Cardiac fibroblast (primary cell): ENCODE measurements around the gene TSPAN3.

Source experiments
- DNase-seq, 2 donors: peaks; one replicate each; pipeline versions ENCODE4 v3.0.0 to v3.0.0-alpha.2; 2010; ENCODE audit warnings: low read depth in 2 of 2
- H3K4me3 ChIP-seq, 2 donors: replicated peaks in 1 of 2; 1 replicate in 1 of 2; 2 replicates in 1 of 2; pipeline ENCODE4 v1.5.1; 2011; ENCODE audit warnings: low read depth in 2 of 2, low read length in 2 of 2, mild to moderate bottlenecking in 2 of 2, moderate library complexity in 1 of 2
- CTCF ChIP-seq: IDR thresholded peaks from one replicate; pipeline ENCODE4 v1.5.1; 2011; ENCODE audit warnings: low read depth, mild to moderate bottlenecking, low read length, inconsistent platforms

Gene TSPAN3

DNA sequence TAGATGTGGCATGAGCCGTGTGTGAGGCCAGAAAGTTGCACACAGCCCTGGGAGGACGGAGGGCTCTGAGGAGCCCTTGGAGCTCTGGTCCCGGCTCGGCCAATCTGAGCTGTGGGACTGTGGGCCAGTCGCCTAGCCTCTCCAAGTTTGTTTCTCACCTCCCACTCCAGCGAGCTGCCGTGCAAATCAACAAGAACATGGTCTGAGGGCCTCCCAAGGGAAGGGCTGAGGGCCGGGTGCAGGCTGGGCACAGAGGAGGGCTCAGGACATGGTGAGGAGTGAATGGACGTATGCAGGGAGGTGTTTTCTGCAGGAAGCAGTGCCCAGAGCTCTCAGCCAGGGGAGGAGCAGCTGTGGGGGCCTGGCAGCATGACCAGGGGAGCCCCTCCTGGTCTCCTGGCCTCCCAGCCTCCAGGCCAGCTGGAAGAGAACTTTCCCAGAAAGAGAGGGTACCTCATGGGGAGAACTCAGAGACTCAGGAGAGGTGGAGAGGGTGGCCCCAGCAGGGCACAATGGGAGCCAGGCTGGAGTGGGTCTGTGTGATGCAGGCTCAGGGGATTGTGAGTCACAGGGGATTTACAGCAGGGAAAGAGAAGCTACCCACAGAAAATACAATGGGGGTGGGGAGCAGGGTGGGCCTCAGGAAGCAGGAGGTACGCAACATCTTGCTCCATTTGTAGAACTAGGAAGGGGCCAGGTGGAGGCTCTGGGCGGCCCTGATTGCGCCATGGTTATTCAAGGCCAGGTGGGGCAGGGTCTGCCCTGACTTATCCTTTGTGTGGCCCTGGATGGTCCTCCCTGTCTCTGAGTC, 51.2 kb downstream of the TSPAN3 start:
- TF ChIP-seq CTCF: no peak
- peak in 1 of 2 donors; percentile 62 for DNase-seq
- H3K4me3 ChIP-seq: no peak overlapping the region

DNA sequence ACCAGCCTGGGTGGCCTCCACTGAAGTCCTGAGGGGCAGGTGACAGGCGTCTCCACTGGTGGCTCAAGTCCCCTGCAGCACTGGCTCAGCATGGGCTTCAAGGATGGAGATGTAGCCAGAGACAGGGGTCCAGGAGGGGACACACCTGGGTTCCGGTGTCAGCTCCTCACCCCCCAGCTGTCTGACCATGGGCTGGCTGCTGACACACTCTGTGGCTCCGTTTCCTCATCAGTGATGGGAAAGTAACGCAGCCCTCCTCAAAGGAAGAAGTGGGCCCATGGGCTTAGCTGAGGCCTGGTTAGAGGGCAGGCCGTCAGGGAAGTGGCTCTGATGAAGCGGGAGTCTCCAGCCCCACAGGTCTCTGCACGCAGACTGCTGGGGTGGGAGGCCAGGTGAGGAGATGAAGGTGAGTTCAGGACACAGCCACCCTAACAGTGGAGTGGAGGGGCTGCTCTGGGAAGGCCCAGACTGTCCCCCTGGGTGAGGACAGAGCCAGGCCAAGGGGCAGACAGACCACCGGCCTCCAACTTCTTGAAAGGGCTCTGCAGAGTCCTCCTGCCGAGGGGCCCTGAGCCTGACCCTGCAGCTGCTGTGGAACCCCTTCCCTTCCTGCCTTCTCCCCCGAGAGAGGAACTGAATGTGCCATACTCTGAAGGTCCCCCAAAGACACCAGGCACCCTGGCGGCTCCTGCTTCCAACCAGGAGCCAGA, 52.0 kb downstream of the TSPAN3 start:
- no peak for TF ChIP-seq CTCF
- no peak overlapping the region for H3K4me3 ChIP-seq
- DNase-seq: no peak

GRCh38 chr15:77017761-77018720, 52.9 kb downstream of the TSPAN3 start:
- no peak for DNase-seq
- TF ChIP-seq CTCF: no peak

GRCh38 chr15:77017091-77017660, 53.7 kb downstream of the TSPAN3 start:
- no peak for TF ChIP-seq CTCF
- no peak overlapping the region for H3K4me3 ChIP-seq
- DNase-seq: no peak

More at GRCh38 chr15:77017761-77018720, 52.9 kb downstream of the TSPAN3 start:
- H3K4me3 ChIP-seq: no peak overlapping the region

GRCh38 chr15:77016321-77016695, 54.6 kb downstream of the TSPAN3 start:
- no peak overlapping the region for H3K4me3 ChIP-seq
- no peak for TF ChIP-seq CTCF
- no peak for DNase-seq

GRCh38 chr15:77015646-77016320, 55.1 kb downstream of the TSPAN3 start:
- no peak for DNase-seq
- H3K4me3 ChIP-seq: no peak overlapping the region
- no peak for TF ChIP-seq CTCF
